Measurements from ENCODE around the gene ADGRV1.
"Not testable (repeated sequence)": the region's sequence is repeated elsewhere in the genome, so short reads cannot be mapped to it uniquely, and the experiment has no call there.

ADGRV1 gene

DNA sequence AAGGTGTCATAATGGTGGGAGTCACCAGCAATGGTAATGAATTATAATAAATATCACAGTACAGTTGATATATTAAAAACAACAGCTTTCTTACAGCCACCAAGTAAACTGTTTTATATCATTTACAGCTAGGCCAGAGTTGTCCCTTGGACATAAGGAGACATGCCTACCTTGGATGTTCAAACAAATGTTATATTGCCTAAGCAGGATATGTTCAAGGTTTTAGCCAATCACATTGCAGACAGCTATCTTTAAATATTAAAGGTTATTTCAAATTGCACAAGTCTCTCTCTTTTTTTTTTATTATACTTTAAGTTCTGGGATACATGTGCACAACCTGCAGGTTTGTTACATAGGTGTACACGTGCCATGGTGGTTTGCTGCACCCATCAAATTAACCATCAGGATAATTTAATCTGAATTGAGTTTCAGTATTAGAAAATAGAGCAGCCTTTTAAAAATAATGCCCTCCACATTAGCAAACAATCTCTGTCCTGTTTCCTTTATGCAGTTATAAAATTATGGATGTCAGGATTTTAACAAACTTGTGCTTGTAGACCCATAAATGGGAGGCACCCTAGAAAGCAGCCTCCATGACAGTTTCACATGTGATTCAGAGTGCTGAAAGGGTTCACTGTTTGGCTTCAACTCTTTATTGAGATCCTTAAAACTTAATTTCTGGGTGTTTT is 483.8 kb downstream of the ADGRV1 start:
- DNase-seq (ENCODE audit: low spot score) (no peak), ATAC-seq (ENCODE audit: low read depth) (no peak)
- Histone ChIP-seq H3K4me3 (ENCODE audit: severe bottlenecking) (no peak overlapping the region), H3K27ac (ENCODE audit: poor library complexity, severe bottlenecking) (no peak overlapping the region), H3K27me3 (ENCODE audit: insufficient read depth, poor library complexity, severe bottlenecking) (no peaks in the 10 kb centered on the region), H3K36me3 (ENCODE audit: low read depth) (no peaks in the 10 kb centered on the region), H3K4me1 (ENCODE audit: insufficient read depth, poor library complexity, severe bottlenecking) (no peaks in the 10 kb centered on the region), H3K9me3 (ENCODE audit: severe bottlenecking) (no peaks in the 10 kb centered on the region)
- TF ChIP-seq, protein P1, sequence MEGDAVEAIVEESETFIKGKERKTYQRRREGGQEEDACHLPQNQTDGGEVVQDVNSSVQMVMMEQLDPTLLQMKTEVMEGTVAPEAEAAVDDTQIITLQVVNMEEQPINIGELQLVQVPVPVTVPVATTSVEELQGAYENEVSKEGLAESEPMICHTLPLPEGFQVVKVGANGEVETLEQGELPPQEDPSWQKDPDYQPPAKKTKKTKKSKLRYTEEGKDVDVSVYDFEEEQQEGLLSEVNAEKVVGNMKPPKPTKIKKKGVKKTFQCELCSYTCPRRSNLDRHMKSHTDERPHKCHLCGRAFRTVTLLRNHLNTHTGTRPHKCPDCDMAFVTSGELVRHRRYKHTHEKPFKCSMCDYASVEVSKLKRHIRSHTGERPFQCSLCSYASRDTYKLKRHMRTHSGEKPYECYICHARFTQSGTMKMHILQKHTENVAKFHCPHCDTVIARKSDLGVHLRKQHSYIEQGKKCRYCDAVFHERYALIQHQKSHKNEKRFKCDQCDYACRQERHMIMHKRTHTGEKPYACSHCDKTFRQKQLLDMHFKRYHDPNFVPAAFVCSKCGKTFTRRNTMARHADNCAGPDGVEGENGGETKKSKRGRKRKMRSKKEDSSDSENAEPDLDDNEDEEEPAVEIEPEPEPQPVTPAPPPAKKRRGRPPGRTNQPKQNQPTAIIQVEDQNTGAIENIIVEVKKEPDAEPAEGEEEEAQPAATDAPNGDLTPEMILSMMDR (IDR thresholded peaks at IDR 0.05; ENCODE audit: poor library complexity, severe bottlenecking), result no peak

DNA sequence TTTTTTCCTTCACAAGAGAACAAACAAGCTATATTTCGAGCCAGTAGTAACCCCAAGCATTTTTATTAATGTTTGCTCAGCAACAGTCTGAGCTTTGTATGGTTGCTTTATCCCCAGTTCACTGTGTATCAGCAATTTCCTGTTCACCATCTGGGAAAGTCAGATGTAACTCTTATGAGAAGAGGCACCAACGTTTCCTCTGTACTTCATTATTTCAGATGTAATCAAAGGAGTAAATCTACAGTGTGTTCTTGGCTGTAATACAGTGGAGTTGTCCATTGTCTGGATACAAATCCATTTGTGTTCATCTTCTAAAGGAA is 484.3 kb downstream of the ADGRV1 start:
- Histone ChIP-seq H3K4me3 (ENCODE audit: severe bottlenecking) (no peak overlapping the region), H3K4me1 (ENCODE audit: insufficient read depth, poor library complexity, severe bottlenecking) (no peaks in the 10 kb centered on the region), H3K36me3 (ENCODE audit: low read depth) (no peaks in the 10 kb centered on the region), H3K27me3 (ENCODE audit: insufficient read depth, poor library complexity, severe bottlenecking) (no peaks in the 10 kb centered on the region), H3K9me3 (ENCODE audit: severe bottlenecking) (no peaks in the 10 kb centered on the region), H3K27ac (ENCODE audit: poor library complexity, severe bottlenecking) (no peak overlapping the region)
- ATAC-seq (ENCODE audit: low read depth) (no peak), DNase-seq (ENCODE audit: low spot score) (no peak)
- TF ChIP-seq, protein P1 (IDR thresholded peaks at IDR 0.05; ENCODE audit: poor library complexity, severe bottlenecking), result no peak

DNA sequence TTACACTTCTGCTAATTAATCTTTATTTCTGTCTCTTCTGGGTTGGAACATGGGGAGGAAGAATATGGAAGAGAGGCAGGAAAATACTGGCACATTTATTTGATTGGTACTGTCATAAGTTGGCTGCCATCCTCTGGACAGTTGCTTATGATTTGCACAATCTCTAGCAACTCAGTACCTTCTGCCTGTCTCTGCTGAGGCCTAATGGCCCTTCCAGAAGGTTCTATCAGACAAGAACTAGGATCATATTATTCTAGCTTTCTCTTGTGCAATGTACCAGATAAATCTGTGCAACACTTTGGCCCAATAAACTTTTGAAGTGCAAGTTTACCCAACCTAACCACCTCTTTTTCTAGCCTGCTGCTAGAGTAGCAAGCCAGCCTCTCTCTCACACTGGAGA is 489.5 kb downstream of the ADGRV1 start:
- H3K36me3 ChIP-seq (ENCODE audit: low read depth), result no peaks in the 10 kb centered on the region
- DNase-seq (ENCODE audit: low spot score), result no peak
- no peaks in the 10 kb centered on the region for H3K9me3 ChIP-seq (ENCODE audit: severe bottlenecking)
- H3K27me3 ChIP-seq (ENCODE audit: insufficient read depth, poor library complexity, severe bottlenecking), result no peaks in the 10 kb centered on the region
- ATAC-seq (ENCODE audit: low read depth), result no peak
- H3K27ac ChIP-seq (ENCODE audit: poor library complexity, severe bottlenecking), result no peak overlapping the region
- no peak overlapping the region for H3K4me3 ChIP-seq (ENCODE audit: severe bottlenecking)
- TF ChIP-seq, protein P1 (IDR thresholded peaks at IDR 0.05; ENCODE audit: poor library complexity, severe bottlenecking), result no peak
- H3K4me1 ChIP-seq (ENCODE audit: insufficient read depth, poor library complexity, severe bottlenecking), result peaks cover 12% of the 10 kb centered on the region

DNA sequence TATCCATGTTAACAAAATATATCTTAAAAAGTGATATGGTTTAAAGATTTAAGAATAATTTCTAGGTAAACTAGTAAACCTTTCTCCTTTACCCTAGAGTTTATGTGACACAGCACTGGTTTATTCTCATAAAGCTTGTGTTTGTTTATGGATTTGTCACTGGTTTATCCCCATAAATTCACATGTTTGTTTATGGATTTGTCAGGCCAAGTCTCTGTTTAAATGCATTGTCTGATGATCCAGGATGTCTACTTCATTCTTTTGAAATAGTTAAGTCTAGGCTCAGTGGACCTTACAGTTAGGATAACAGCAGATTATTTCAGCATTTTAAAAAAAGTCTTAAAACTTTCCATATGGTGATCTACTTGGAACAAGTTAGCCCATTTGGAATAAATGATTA is 490.5 kb downstream of the ADGRV1 start:
- TF ChIP-seq, protein P1 (IDR thresholded peaks at IDR 0.05; ENCODE audit: poor library complexity, severe bottlenecking), result no peak
- Histone ChIP-seq H3K9me3 (ENCODE audit: severe bottlenecking) (no peaks in the 10 kb centered on the region), H3K36me3 (ENCODE audit: low read depth) (no peaks in the 10 kb centered on the region), H3K27ac (ENCODE audit: poor library complexity, severe bottlenecking) (no peak overlapping the region), H3K4me1 (ENCODE audit: insufficient read depth, poor library complexity, severe bottlenecking) (peaks cover 12% of the 10 kb centered on the region), H3K27me3 (ENCODE audit: insufficient read depth, poor library complexity, severe bottlenecking) (no peaks in the 10 kb centered on the region), H3K4me3 (ENCODE audit: severe bottlenecking) (no peak overlapping the region)
- no peak for ATAC-seq (ENCODE audit: low read depth)
- DNase-seq (ENCODE audit: low spot score), result no peak

DNA sequence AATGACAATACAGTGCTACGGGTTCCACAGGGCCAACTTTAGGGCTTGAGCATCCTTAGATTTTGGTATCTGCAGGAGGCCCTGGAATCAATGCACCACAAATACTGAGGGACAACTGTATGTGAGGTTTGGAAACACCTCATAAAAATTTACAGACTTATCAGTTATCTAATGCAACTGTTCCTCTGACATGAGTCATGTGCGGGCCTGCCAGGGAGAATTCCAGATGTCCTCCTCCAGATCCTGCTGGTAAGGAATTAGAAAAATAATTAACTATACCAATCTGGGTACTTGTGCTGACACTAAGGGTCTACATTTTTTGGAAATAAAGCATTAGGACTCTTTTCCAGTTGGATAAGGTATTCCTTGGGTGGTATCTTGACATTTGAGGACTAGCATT is 491.2 kb downstream of the ADGRV1 start:
- Histone ChIP-seq H3K36me3 (ENCODE audit: low read depth) (no peaks in the 10 kb centered on the region), H3K4me1 (ENCODE audit: insufficient read depth, poor library complexity, severe bottlenecking) (peaks cover 12% of the 10 kb centered on the region), H3K27me3 (ENCODE audit: insufficient read depth, poor library complexity, severe bottlenecking) (no peaks in the 10 kb centered on the region), H3K9me3 (ENCODE audit: severe bottlenecking) (no peaks in the 10 kb centered on the region), H3K4me3 (ENCODE audit: severe bottlenecking) (no peak overlapping the region), H3K27ac (ENCODE audit: poor library complexity, severe bottlenecking) (no peak overlapping the region)
- peak; percentile 90 for ATAC-seq (ENCODE audit: low read depth)
- TF ChIP-seq, protein P1 (IDR thresholded peaks at IDR 0.05; ENCODE audit: poor library complexity, severe bottlenecking), result no peak
- peak; percentile 65 for DNase-seq (ENCODE audit: low spot score)

DNA sequence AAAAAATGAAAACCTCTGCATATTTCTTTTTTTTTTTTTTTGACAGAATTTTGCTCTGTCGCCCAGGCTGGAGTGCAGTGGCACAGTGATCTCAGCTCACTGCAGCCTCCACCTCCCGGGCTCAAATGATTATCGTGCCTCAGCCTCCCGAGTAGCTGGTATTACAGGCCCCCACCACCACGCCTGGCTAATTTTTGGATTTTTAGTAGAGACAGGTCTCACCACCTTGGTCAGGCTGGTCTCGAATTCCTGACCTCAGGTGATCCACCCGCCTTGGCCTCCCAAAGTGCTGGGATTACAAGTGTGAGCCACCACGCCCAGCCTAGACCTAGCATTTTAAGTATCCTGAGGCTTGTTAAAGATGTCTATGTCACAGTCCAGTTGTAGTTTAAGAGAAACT is 493.8 kb downstream of the ADGRV1 start:
- peaks cover 12% of the 10 kb centered on the region for H3K4me1 ChIP-seq (ENCODE audit: insufficient read depth, poor library complexity, severe bottlenecking)
- not testable (repeated sequence) for H3K27me3 ChIP-seq (ENCODE audit: insufficient read depth, poor library complexity, severe bottlenecking); H3K36me3 ChIP-seq (ENCODE audit: low read depth); H3K27ac ChIP-seq (ENCODE audit: poor library complexity, severe bottlenecking); ATAC-seq (ENCODE audit: low read depth); H3K9me3 ChIP-seq (ENCODE audit: severe bottlenecking); DNase-seq (ENCODE audit: low spot score); H3K4me3 ChIP-seq (ENCODE audit: severe bottlenecking)
